Activated T-helper 17 cell treated with anti-CD3 and anti-CD28 coated beads, Interleukin-2, amount 50 U/mL, for 72 hours (primary cell): ENCODE results near the gene ZNF384. TPM values are rescaled to one million over a fixed set of nuclear protein-coding genes. Genes with fewer than 3 reads are reported as not detected.

ENCODE experiments used
- ATAC-seq: fragments of 150-1000 bp; cut with Tn5 transposase; replicated peaks from 2 replicates; pipeline ENCODE4 v1.10.0; 2021; ENCODE audit warnings: mild to moderate bottlenecking, moderate library complexity
- H3K27ac Mint-ChIP-seq: one replicate; pipeline ENCODE4 v1.8.0; 2022; ENCODE audit warnings: mixed read lengths
- H3K27me3 Mint-ChIP-seq: one replicate; pipeline ENCODE4 v1.8.0; 2022; ENCODE audit warnings: mixed read lengths
- H3K36me3 Mint-ChIP-seq: one replicate; pipeline ENCODE4 v1.8.0; 2022; ENCODE audit warnings: low read depth, mild to moderate bottlenecking, mixed read lengths
- H3K4me1 Mint-ChIP-seq: one replicate; pipeline ENCODE4 v1.8.0; 2022; ENCODE audit warnings: mixed read lengths
- H3K4me3 Mint-ChIP-seq: one replicate; pipeline ENCODE4 v1.8.0; 2022; ENCODE audit warnings: mild to moderate bottlenecking, mixed read lengths
- H3K9me3 Mint-ChIP-seq: one replicate; pipeline ENCODE4 v1.8.0; 2022; ENCODE audit warnings: mixed read lengths
- total RNA-seq, 2 donors: library from RNA; stranded (reverse); gene quantifications; one replicate each; pipeline ENCODE4 v1.2.3, GENCODE V29; 2022

ZNF384 gene
- total RNA-seq, 2 donors from 2014 or later: 80.6 to 88.7 TPM

DNA sequence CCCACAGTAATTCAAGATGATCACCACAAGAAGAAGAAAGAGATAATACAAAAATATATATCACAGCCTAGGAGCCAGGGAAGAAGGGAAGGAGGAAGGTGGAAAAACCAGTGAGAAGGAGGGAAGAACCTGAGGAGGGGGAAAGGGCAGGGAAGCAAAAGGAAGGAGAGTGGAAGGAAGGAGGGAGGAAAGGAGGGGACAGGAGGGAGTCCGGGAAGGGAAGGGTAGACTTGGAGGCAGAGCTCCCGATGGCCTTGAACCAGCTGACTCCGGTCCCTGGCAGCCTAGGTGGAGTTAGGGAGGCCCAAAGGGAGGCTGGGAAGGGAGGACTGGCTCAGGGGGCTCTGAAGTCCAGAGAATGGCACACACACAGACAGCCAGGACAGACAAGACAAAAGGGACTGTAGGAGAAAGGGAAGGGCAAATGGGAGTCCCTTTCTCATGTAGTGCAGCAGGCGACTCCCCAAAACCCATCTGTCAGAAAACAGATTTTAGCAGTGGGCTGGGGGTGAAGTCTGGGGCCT lies 4.7 kb upstream of the ZNF384 start:
- Mint-ChIP-seq H3K4me1 (no peaks in the 10 kb centered on the region), H3K27me3 (no peaks in the 10 kb centered on the region), H3K27ac (peak overlapping the region; percentile 52), H3K36me3 (peaks cover 10% of the 10 kb centered on the region), H3K4me3 (no peak overlapping the region), H3K9me3 (no peaks in the 10 kb centered on the region)
- ATAC-seq: no peak

DNA sequence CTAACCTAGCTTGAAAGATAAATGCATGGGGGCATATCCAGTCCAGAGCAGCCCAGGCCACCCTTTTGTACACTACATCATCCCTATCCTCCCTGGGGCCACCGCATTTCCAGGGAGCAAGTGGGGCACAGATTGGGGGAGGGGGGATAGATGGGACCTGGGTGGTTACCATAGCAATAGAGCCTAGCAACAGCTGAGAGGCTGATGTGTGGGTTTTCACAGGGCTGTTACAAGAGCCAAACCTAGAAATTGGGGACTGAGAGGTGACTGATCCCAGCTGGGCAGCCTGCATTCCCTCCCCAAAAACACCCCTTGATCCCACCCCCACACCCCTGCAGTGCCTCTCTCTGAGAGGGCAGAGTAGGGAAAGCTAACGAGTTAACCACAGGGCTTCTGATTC lies 3.7 kb upstream of the ZNF384 start:
- H3K4me1 Mint-ChIP-seq: peaks cover 4% of the 10 kb centered on the region
- peak overlapping the region; percentile 49 for H3K27ac Mint-ChIP-seq
- no peak for ATAC-seq
- no peaks in the 10 kb centered on the region for H3K27me3 Mint-ChIP-seq
- H3K9me3 Mint-ChIP-seq: no peaks in the 10 kb centered on the region
- H3K4me3 Mint-ChIP-seq: no peak overlapping the region
- H3K36me3 Mint-ChIP-seq: peaks cover 20% of the 10 kb centered on the region

DNA sequence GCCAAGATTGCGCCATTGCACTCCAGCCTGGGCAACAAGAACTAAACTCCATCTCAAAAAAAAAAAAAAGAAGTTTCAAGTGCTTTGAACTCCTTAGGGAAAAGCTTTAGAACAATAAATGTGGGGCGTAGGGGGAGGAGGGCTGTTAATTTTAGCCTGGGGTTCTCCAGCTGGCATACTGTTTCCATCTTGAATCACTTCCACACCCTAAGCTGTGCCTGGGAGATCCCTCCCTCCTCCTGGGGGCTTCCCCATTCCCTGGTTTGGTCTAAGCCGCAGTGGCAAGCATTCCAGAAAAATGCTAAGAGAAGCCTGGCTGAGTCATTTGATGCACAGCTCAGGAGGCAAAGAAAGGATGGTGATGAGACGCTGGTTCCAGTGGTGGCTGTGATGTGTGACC lies 2.3 kb upstream of the ZNF384 start:
- no peaks in the 10 kb centered on the region for H3K9me3 Mint-ChIP-seq
- H3K27ac Mint-ChIP-seq: no peak overlapping the region
- no peaks in the 10 kb centered on the region for H3K27me3 Mint-ChIP-seq
- ATAC-seq: no peak
- peaks cover 34% of the 10 kb centered on the region for H3K36me3 Mint-ChIP-seq
- H3K4me1 Mint-ChIP-seq: peaks cover 18% of the 10 kb centered on the region
- peak overlapping the region; percentile 23 for H3K4me3 Mint-ChIP-seq

DNA sequence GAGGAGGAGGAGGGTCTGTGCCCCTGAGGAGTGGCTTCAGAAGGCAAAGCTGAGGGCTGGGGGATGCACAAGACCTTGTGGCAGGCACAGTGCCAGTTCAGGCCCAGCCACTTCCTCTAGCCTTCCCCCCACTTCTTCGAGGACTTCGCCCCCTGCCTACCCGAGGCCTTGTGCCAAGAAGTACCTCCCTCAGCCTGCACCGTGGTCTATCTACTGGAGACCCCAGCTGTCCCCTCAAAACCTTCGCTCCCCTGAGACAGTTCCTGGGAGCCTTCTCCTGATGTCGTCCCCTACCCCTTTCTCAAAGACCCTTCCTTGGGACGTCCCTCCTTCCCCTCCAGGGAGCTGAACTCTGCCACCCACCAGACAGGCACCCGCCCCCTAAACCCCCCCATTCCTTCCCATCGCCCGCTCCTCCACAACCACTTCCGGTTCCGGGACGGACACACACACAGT lies 604 bp downstream of the ZNF384 start:
- Mint-ChIP-seq H3K4me3 (peak overlapping the region; percentile 95), H3K27ac (peak overlapping the region; percentile 90), H3K9me3 (no peaks in the 10 kb centered on the region), H3K27me3 (no peaks in the 10 kb centered on the region), H3K4me1 (peaks cover 34% of the 10 kb centered on the region), H3K36me3 (peaks cover 63% of the 10 kb centered on the region)
- no peak for ATAC-seq

DNA sequence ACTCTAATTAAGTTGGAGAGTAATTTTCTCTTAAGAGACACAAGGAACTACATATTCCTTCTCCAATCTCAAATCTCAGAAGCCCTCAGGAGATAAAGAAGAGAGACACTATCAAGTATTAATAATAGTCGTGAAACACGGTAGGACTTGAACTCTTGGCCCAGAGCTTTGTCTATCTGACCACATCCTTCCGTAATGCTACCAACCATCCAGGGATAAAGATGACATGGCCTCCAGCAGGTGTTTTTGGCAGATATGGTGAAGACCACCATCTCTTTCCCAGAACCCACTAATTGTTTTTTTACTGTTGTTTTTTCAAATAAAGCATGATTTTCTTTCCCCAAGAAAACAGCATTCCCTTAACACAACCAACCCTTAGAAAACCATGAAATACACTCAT lies 3.4 kb downstream of the ZNF384 start:
- Mint-ChIP-seq H3K4me1 (peaks cover 43% of the 10 kb centered on the region), H3K4me3 (peak overlapping the region; percentile 95), H3K9me3 (no peaks in the 10 kb centered on the region), H3K27ac (peak overlapping the region; percentile 90), H3K36me3 (peaks cover 90% of the 10 kb centered on the region), H3K27me3 (no peaks in the 10 kb centered on the region)
- ATAC-seq: no peak

DNA sequence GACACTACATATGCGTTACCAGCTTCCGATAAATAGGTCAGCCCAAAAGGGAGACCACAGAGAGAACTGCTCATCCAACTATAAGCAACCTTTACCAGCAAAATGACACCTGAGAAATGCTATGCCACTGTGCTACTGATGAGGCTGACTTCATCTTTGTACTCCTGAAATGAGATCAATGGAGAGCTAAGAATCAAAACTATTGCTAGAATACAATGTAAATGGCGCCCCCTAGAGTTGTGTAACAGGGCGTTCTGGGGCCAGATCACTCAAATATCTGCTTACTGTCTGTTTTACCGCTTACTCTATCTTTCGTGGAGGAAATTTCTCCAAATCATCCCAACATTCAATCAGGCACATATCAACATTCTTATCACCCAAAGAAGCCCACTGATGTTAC lies 4.6 kb downstream of the ZNF384 start:
- H3K4me3 Mint-ChIP-seq: peak overlapping the region; percentile 95
- peak overlapping the region; percentile 90 for H3K27ac Mint-ChIP-seq
- H3K36me3 Mint-ChIP-seq: peaks cover 99% of the 10 kb centered on the region
- H3K9me3 Mint-ChIP-seq: no peaks in the 10 kb centered on the region
- peaks cover 43% of the 10 kb centered on the region for H3K4me1 Mint-ChIP-seq
- ATAC-seq: peak; percentile 42
- no peaks in the 10 kb centered on the region for H3K27me3 Mint-ChIP-seq

DNA sequence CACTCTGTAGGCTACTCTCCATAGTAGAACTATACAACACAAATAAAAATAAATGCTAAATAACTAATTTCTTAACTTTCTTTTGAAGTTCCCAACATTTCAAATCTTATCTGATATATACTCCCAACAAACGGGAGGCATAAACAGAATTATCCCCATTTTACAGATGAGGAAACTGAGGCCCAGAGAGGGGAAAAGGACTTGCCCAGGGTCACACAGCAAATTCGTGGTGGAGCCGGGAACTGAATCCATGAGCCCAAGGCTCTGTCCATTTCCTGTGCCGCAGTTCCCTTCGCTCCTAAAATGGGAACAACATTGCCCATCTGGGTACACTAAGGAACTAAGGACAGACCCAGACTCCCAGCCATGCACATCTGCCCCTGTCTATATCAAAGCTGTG lies 12.2 kb downstream of the ZNF384 start:
- Mint-ChIP-seq H3K4me1 (no peaks in the 10 kb centered on the region), H3K9me3 (no peaks in the 10 kb centered on the region), H3K36me3 (peaks cover 100% of the 10 kb centered on the region), H3K27me3 (no peaks in the 10 kb centered on the region), H3K4me3 (no peak overlapping the region), H3K27ac (no peak overlapping the region)
- ATAC-seq: no peak

DNA sequence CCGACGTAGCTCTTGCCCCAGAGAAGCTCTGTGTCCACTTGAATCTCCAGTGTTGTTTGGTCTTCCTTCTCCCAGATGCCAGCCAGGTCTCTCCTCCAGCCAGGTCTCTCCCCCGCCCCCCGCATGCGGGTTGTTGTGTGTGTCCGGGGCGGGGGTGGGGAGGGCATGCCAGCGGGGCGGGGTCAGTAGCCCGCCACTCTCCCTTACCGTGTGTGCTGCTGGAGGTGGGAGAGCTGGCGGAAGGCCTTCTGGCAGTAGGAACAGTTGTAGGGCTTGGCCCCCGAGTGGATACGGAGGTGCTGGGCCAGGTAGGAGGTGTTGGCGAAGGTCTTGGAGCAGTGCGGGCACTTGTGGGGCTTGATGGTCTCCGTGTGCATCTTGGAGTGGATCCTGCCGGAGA lies 17.0 kb downstream of the ZNF384 start:
- Mint-ChIP-seq H3K9me3 (no peaks in the 10 kb centered on the region), H3K4me1 (no peaks in the 10 kb centered on the region), H3K27me3 (no peaks in the 10 kb centered on the region), H3K27ac (peak overlapping the region; percentile 38), H3K36me3 (peaks cover 100% of the 10 kb centered on the region), H3K4me3 (no peak overlapping the region)
- no peak for ATAC-seq

DNA sequence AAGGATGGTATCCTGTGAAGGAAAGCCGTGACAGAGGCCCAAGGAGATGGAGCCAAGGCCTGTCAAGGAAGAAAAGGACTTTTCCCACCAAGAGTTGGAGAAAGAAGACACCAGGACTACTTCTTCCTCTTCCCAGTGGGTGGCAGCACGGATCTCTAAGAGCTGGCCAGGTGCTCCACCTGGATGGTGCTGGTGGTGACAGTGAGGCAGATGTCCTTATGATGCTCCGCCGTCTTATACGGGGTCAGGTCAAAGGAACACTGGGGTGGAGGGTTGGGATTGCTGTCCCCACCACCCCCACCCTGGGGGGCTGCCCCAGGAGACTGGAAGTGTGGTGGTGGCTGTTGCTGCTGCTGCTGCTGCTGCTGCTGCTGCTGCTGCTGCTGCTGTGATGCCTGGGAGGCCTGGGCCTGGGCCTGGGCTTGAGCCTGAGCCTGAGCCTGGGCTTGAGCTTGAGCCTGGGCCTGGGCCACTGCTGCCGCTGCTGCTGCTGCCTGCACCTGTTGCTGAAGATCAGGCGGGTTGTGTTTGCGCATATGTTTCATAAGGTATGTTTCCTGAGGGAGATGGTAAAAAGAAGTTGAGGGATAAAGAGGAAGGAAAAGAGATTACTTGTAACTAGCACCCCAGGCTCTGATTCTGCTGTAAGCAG lies 21.5 kb downstream of the ZNF384 start:
- H3K36me3 Mint-ChIP-seq: peaks cover 76% of the 10 kb centered on the region
- H3K27ac Mint-ChIP-seq: no peak overlapping the region
- no peak overlapping the region for H3K4me3 Mint-ChIP-seq
- H3K27me3 Mint-ChIP-seq: no peaks in the 10 kb centered on the region
- no peak for ATAC-seq
- no peaks in the 10 kb centered on the region for H3K9me3 Mint-ChIP-seq
- H3K4me1 Mint-ChIP-seq: no peaks in the 10 kb centered on the region

DNA sequence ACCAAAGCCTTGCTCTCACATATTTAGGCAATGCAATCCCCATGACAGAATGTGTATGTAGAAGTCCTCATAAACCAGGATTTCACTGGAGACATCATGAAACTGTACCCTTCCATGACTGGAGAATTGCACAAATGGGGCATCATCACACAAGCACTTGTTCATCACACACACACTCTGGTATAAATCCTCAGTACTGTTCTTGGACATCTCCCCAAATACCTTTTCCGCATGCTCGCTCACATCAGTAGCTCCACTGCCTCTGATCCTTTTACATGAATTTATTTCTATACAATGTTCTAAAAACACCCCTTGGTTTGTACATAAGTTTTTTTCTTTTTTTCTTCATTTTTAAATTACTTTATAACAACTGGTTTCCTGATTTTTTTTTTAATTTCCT lies 23.0 kb downstream of the ZNF384 start:
- Mint-ChIP-seq H3K9me3 (no peaks in the 10 kb centered on the region), H3K27ac (no peak overlapping the region), H3K4me3 (no peak overlapping the region), H3K27me3 (no peaks in the 10 kb centered on the region), H3K4me1 (peaks cover 8% of the 10 kb centered on the region), H3K36me3 (peaks cover 62% of the 10 kb centered on the region)
- no peak for ATAC-seq

DNA sequence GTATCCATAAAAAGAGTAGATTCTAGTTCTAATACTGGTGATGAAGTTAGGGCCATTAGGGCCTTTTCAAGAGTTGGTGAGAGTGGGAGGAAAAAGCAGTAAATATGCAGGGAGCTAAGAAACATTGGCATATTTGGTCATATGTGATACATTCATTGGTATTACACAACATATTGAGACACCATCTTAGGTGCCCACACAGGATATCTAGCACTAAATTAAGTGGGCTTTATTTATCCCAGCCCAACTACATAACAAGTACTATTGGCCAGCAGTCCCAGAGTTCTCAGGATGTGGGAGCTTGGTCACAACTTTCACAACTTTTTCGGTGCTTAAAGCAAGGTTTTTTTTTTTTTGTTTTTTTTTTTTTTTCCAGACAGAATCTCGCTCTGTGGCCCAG lies 24.3 kb downstream of the ZNF384 start:
- ATAC-seq: no peak
- Mint-ChIP-seq H3K9me3 (no peaks in the 10 kb centered on the region), H3K4me3 (no peak overlapping the region), H3K27ac (no peak overlapping the region), H3K27me3 (no peaks in the 10 kb centered on the region), H3K4me1 (peaks cover 8% of the 10 kb centered on the region), H3K36me3 (peaks cover 48% of the 10 kb centered on the region)

DNA sequence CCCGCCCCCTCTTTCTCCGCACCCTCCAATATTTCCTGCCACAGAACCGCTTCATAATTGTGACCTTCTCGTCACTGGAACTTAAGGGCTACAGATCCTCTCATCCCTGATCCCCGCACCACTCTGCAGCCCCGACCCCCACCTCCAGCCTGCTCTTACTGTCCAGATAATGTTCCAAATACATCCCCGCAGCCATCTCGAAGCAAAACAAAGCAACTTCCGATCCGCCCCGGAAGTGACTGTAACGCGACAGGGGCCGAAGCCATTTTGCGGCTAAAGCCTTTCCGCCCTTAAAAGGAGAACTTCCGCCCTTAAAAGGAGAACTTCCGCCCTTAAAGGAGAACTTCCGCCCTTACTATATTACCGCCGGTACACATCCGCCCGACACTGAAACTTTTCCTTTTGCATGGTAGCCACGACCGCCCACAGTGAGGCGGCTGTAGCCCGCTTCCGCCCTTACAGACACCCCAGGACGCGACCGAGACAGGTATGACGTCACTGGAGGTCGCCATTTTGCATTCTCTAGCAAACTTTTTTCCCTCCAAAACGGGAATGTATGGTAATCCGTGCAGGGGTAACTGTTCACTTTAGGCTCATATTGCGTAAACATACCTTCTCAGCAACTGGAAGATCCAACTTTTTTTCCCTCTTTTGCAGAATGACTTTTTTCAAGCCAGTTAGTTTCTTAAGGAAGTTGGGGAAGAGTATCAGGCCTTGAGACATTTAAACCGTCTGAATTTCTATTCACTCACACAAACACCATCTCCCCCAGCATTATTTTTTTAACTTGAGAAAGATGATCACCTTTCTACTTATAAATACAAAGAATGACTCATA lies 26.1 kb downstream of the ZNF384 start, which contains the start of gene ING4:
Gene ING4, minus strand, starts transcription at position 214 of the 837 bp plus-strand sequence. Its CDS starts 18 bp downstream, at position 196.
- H3K4me1 Mint-ChIP-seq: peaks cover 11% of the 10 kb centered on the region
- ATAC-seq: peak; percentile 100
- H3K9me3 Mint-ChIP-seq: no peaks in the 10 kb centered on the region
- peak within 1 kb of the TSS; percentile 86 for H3K4me3 Mint-ChIP-seq
- no peaks in the 10 kb centered on the region for H3K27me3 Mint-ChIP-seq
- H3K36me3 Mint-ChIP-seq: peaks cover 41% of the 10 kb centered on the region
- peak within 1 kb of the TSS; percentile 87 for H3K27ac Mint-ChIP-seq

DNA sequence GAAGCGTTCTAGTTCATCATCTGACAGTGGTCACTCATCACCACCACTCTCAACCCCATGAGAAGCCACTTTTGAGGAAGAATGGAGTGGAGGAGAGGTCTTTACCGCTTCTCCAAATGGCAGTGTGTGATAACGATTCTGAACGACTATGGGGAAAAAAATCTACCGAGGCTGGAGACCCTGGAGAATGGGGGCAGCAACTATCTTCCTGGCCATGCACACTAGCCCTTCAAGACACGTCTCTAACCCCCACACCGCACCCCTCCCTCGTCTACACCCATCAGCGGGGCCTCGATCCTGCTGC lies 26.6 kb downstream of the ZNF384 start:
- no peaks in the 10 kb centered on the region for H3K9me3 Mint-ChIP-seq
- no peaks in the 10 kb centered on the region for H3K27me3 Mint-ChIP-seq
- peak; percentile 56 for ATAC-seq
- peak overlapping the region; percentile 86 for H3K4me3 Mint-ChIP-seq
- H3K36me3 Mint-ChIP-seq: peaks cover 38% of the 10 kb centered on the region
- peaks cover 11% of the 10 kb centered on the region for H3K4me1 Mint-ChIP-seq
- peak overlapping the region; percentile 87 for H3K27ac Mint-ChIP-seq

DNA sequence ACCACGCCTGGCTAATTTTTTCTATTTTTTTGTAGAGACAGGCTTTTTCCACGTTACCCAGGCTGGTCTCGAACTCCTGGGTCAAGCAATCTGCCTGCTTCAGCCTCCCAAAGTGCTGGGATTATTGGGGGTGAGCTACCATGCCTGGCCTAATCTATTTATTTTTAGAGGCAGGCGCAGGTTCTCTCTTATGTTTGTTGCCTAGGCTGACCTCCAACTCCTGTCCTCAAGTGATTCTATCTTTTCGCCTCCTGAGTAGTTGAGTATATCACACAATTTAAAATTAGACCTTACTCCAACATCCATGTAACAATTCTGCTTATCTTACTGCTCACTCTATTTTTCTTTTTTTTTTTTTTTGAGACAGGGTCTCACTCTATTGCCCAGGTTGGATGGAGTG lies 35.2 kb downstream of the ZNF384 start:
- H3K36me3 Mint-ChIP-seq: peaks cover 76% of the 10 kb centered on the region
- peaks cover 3% of the 10 kb centered on the region for H3K4me1 Mint-ChIP-seq
- H3K27me3 Mint-ChIP-seq: no peaks in the 10 kb centered on the region
- ATAC-seq: no peak
- no peaks in the 10 kb centered on the region for H3K9me3 Mint-ChIP-seq
- H3K4me3 Mint-ChIP-seq: no peak overlapping the region
- no peak overlapping the region for H3K27ac Mint-ChIP-seq

DNA sequence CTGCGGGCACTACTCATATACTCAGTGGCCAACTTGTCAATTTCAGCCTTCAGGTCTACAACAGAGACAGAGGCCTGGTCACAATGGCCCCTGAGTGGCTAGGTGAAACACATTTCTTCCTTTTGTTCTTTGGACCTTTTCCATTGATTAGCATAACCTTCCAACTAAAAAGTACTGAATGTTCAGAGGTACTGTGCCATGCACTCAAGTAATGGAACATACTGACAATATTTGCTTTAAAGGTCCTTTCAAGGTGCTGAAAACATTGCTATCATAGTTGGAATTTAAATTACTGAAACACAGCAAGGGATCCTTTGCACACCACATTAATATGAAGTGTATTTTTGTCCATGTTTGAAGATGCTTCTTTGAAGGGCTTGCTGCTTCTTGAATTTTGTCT lies 35.8 kb downstream of the ZNF384 start:
- no peak overlapping the region for H3K4me3 Mint-ChIP-seq
- H3K36me3 Mint-ChIP-seq: peaks cover 71% of the 10 kb centered on the region
- no peak overlapping the region for H3K27ac Mint-ChIP-seq
- no peak for ATAC-seq
- no peaks in the 10 kb centered on the region for H3K27me3 Mint-ChIP-seq
- no peaks in the 10 kb centered on the region for H3K9me3 Mint-ChIP-seq
- no peaks in the 10 kb centered on the region for H3K4me1 Mint-ChIP-seq
